HG03025 (cell line): ENCODE measurements around the gene ACVR2B.

Source experiments
- ATAC-seq: cut with Tn5 transposase; IDR thresholded peaks from one replicate; pipeline ENCODE4 v1.9.1; 2021; ENCODE audit warnings: mild to moderate bottlenecking, moderate library complexity; ENCODE audit not compliant: unreplicated experiment, low FRiP score

Gene ACVR2B

GRCh38 chr3:38522002-38522401 lies 68.3 kb downstream of the ACVR2B start:
- ATAC-seq, result no peak

GRCh38 chr3:38524141-38524739 lies 70.5 kb downstream of the ACVR2B start:
- ATAC-seq, result no peak

- no peak for ATAC-seq
These were observed 73.1 kb downstream of the ACVR2B start for GRCh38 chr3:38526792-38527191.

- no peak for ATAC-seq
These were observed 74.8 kb downstream of the ACVR2B start for GRCh38 chr3:38528457-38528856.

GRCh38 chr3:38532529-38532928 lies 78.8 kb downstream of the ACVR2B start:
- no peak for ATAC-seq

- ATAC-seq, result no peak
These were observed 79.7 kb downstream of the ACVR2B start for GRCh38 chr3:38533285-38533976.

- no peak for ATAC-seq
These were observed 80.5 kb downstream of the ACVR2B start for GRCh38 chr3:38534180-38534579.

GRCh38 chr3:38534604-38535003 lies 80.9 kb downstream of the ACVR2B start:
- no peak for ATAC-seq

GRCh38 chr3:38536671-38537070 lies 83.0 kb downstream of the ACVR2B start:
- ATAC-seq, result no peak

- no peak for ATAC-seq
These were observed 85.2 kb downstream of the ACVR2B start for GRCh38 chr3:38538773-38539353.

GRCh38 chr3:38541806-38542205 lies 88.1 kb downstream of the ACVR2B start:
- no peak for ATAC-seq
